CD14-positive monocyte (primary cell): Measurements from ENCODE around the gene SMAD1. TPM values are rescaled to one million over a fixed set of nuclear protein-coding genes. Genes with fewer than 3 reads are reported as not detected.
"Not testable (repeated sequence)": the region's sequence is repeated elsewhere in the genome, so short reads cannot be mapped to it uniquely, and the experiment has no call there.

ENCODE experiments used
- DNase-seq, 3 donors: peaks; one replicate each; pipeline ENCODE4 v3.0.0-alpha.2; 2011 to 2022
- H2AFZ ChIP-seq: 2 replicates; pipeline ENCODE4 v1.6.0; 2012; ENCODE audit warnings: mild to moderate bottlenecking, low read depth, low read length, inconsistent platforms; ENCODE audit not compliant: insufficient read depth, poor library complexity, severe bottlenecking
- H3K27ac ChIP-seq, 2 donors: 1 replicate in 1 of 2; 2 replicates in 1 of 2; pipeline ENCODE4 v1.5.1; 2012 to 2013; ENCODE audit warnings: low read length in 2 of 2, control low read depth in 1 of 2, inconsistent platforms in 1 of 2, low read depth in 1 of 2, mild to moderate bottlenecking in 1 of 2
- H3K27me3 ChIP-seq, 2 donors: one replicate each; pipeline versions ENCODE4 v1.6.0 to v1.6.1; 2011 to 2013; ENCODE audit warnings: low read length in 2 of 2; ENCODE audit not compliant: control insufficient read depth in 2 of 2, insufficient read depth in 2 of 2
- H3K36me3 ChIP-seq, 2 donors: replicated peaks in 1 of 2; 1 replicate in 1 of 2; 2 replicates in 1 of 2; pipeline versions ENCODE4 v1.5.1 to v1.6.1; 2012 to 2013; ENCODE audit warnings: low read length in 2 of 2, control low read depth in 1 of 2, inconsistent platforms in 1 of 2, mild to moderate bottlenecking in 1 of 2; ENCODE audit not compliant: insufficient read depth in 2 of 2, control insufficient read depth in 1 of 2
- H3K4me1 ChIP-seq, 2 donors: 1 replicate in 1 of 2; 2 replicates in 1 of 2; pipeline versions ENCODE4 v1.5.1 to v1.6.1; 2012 to 2013; ENCODE audit warnings: low read length in 2 of 2, control low read depth in 1 of 2, inconsistent platforms in 1 of 2, mild to moderate bottlenecking in 1 of 2, moderate library complexity in 1 of 2; ENCODE audit not compliant: insufficient read depth in 2 of 2, control insufficient read depth in 1 of 2
- H3K4me2 ChIP-seq: replicated peaks from 2 replicates; pipeline ENCODE3; 2012; ENCODE audit warnings: low read length, moderate library complexity, mild to moderate bottlenecking; ENCODE audit not compliant: poor library complexity, severe bottlenecking; ENCODE audit errors: extremely low read depth
- H3K4me3 ChIP-seq, 3 experiments: fragments of 200-600 bp in 1 of 3; sonication (generic) in 1 of 3; replicated peaks in 1 of 3; 1 replicate in 2 of 3; 2 replicates in 1 of 3; pipeline ENCODE4 v1.5.1; 2011 to 2013; ENCODE audit warnings: low read length in 3 of 3, mild to moderate bottlenecking in 3 of 3, control low read depth in 2 of 3, low read depth in 2 of 3, inconsistent platforms in 1 of 3, moderate library complexity in 1 of 3
- H3K79me2 ChIP-seq: 2 replicates; pipeline ENCODE4 v1.6.0; 2012; ENCODE audit warnings: mild to moderate bottlenecking, control low read depth, inconsistent platforms, low read length, moderate library complexity; ENCODE audit not compliant: insufficient read depth
- H3K9ac ChIP-seq: 2 replicates; pipeline ENCODE4 v1.6.0; 2017; ENCODE audit warnings: low read length, mild to moderate bottlenecking; ENCODE audit not compliant: insufficient read depth, poor library complexity, severe bottlenecking
- H3K9me3 ChIP-seq, 2 donors: replicated peaks in 1 of 2; 1 replicate in 1 of 2; 2 replicates in 1 of 2; pipeline versions ENCODE4 v1.5.1 to v1.6.1; 2012 to 2013; ENCODE audit warnings: low read length in 2 of 2, control low read depth in 1 of 2; ENCODE audit not compliant: control insufficient read depth in 1 of 2, insufficient read depth in 1 of 2
- H4K20me1 ChIP-seq: 2 replicates; pipeline ENCODE4 v1.6.0; 2012; ENCODE audit warnings: mild to moderate bottlenecking, low read length, control low read depth, moderate library complexity; ENCODE audit not compliant: insufficient read depth
- H3K27ac Mint-ChIP-seq, 7 donors: one replicate each; pipeline ENCODE4 v1.8.0; 2020; ENCODE audit warnings: mild to moderate bottlenecking in 7 of 7, mixed read lengths in 7 of 7, moderate library complexity in 6 of 7, inconsistent platforms in 2 of 7
- H3K27me3 Mint-ChIP-seq, 3 donors: one replicate each; pipeline ENCODE4 v1.8.0; 2021 to 2022; ENCODE audit warnings: low read depth in 3 of 3, mild to moderate bottlenecking in 3 of 3, mixed read lengths in 3 of 3, moderate library complexity in 3 of 3, inconsistent platforms in 1 of 3
- H3K36me3 Mint-ChIP-seq, 2 donors: one replicate each; pipeline ENCODE4 v1.8.0; 2020; ENCODE audit warnings: mixed read lengths in 2 of 2, inconsistent platforms in 1 of 2, mild to moderate bottlenecking in 1 of 2
- H3K4me1 Mint-ChIP-seq: one replicate; pipeline ENCODE4 v1.8.0; 2020; ENCODE audit warnings: mild to moderate bottlenecking, mixed read lengths
- H3K4me3 Mint-ChIP-seq, 2 donors: one replicate each; pipeline ENCODE4 v1.8.0; 2020; ENCODE audit warnings: mild to moderate bottlenecking in 2 of 2, mixed read lengths in 2 of 2, moderate library complexity in 1 of 2
- H3K9me3 Mint-ChIP-seq, 7 donors: one replicate each; pipeline ENCODE4 v1.8.0; 2020 to 2022; ENCODE audit warnings: mixed read lengths in 7 of 7, mild to moderate bottlenecking in 6 of 7, moderate library complexity in 6 of 7, inconsistent platforms in 2 of 7
- CTCF ChIP-seq: fragments of 200-600 bp; IDR thresholded peaks from one replicate; pipeline ENCODE4 v1.8.0; 2022; ENCODE audit warnings: antibody characterized with exemption, mild to moderate bottlenecking
- WGBS: methylation state at CpG from one replicate; pipeline ENCODE4 v1.1.5; 2013; ENCODE audit warnings: missing lambda C conversion rate; ENCODE audit not compliant: insufficient coverage; 5-methylcytosine and 5-hydroxymethylcytosine counted together
- intact Hi-C, 2 donors: fragments of 100-400 bp; cut with micrococcal nuclease; formaldehyde crosslinking; loops; one replicate each; pipeline versions ENCODE4 v1.15.0 to v1.15.1; 2023
- polyA plus RNA-seq, 3 donors: library from polyadenylated mRNA; depleted of rRNA in 1 of 3; unstranded in 2 of 3; stranded (reverse) in 1 of 3; fragments of 300-500 nt in 2 of 3; fragments of >200 nt in 1 of 3; fragmentation: Illumina TruSeq in 2 of 3; gene quantifications; 1 replicate in 2 of 3; 2 replicates in 1 of 3; pipeline ENCODE4 v1.2.3, GENCODE V29; 2012 to 2021

Gene SMAD1
- polyA plus RNA-seq, 3 donors: 8.2 to 14.4 (median 8.7) TPM

DNA sequence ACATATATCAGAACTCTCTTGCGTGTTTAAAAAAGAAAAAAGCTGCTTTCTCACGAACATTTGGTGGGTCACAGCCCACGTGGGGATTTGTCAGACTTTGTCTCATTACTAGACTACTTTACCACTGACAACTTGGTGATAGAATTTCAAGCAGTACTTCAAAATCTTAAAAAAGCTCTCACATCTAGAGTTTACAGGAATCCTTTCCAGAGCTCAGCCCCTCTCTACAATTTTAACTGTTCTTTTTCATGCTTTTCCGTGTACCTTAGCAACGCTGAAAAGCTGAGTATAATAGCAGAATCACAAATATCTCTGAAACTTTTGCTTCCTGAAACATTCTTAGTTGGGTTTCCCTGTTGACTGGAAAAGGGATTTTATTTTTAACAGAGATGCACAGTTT lies 50.2 kb downstream of the SMAD1 start:
- Histone ChIP-seq H4K20me1 (no peaks in the 10 kb centered on the region), H3K27me3 (no peaks in the 10 kb centered on the region), H3K9me3 (no peaks in the 10 kb centered on the region), H3K27ac (no peak overlapping the region), H3K4me3 (no peak overlapping the region), H3K79me2 (no peaks in the 10 kb centered on the region), H3K4me1 (no peaks in the 10 kb centered on the region), H2AFZ (no peak overlapping the region), H3K9ac (no peak overlapping the region), H3K4me2 (no peak overlapping the region), H3K36me3 (no peaks in the 10 kb centered on the region)
- Mint-ChIP-seq H3K27ac (peak overlapping the region in 1 of 7 donors; percentile 36), H3K4me3 (no peak overlapping the region), H3K36me3 (peaks cover 2 to 6% of the 10 kb centered on the region in 2 donors), H3K27me3 (no peaks in the 10 kb centered on the region), H3K9me3 (no peaks in the 10 kb centered on the region), H3K4me1 (no peaks in the 10 kb centered on the region)
- DNase-seq: no peak
- no peak for TF ChIP-seq CTCF
- 100% methylated on average over 3 of the region's 5 CpGs for WGBS
- intact Hi-C loops: no loop called here

DNA sequence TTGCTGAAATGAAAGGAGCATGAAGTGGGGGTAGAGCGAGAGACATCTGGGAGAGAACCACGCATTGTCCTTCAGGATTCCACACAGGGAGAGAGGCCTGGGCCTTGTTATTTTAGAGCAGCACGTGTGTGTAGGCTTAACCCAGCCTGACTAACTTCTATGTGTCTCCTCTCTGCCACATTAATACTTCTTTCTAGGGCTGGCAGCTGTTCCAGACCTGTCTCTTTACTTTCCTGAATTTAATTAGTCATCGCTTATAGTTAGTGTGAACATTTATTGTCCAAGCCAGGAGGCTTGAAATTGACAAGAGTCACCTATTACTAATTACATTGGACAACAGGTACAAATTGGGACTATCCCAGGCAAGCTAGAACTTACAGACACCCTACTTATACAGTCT lies 51.3 kb downstream of the SMAD1 start:
- Mint-ChIP-seq H3K27ac (peak overlapping the region in 1 of 7 donors; percentile 20), H3K27me3 (no peaks in the 10 kb centered on the region), H3K9me3 (no peaks in the 10 kb centered on the region), H3K4me3 (no peak overlapping the region), H3K4me1 (no peaks in the 10 kb centered on the region), H3K36me3 (peaks cover under 1 to 2% of the 10 kb centered on the region in 2 donors)
- Histone ChIP-seq H4K20me1 (no peaks in the 10 kb centered on the region), H3K9ac (no peak overlapping the region), H3K36me3 (no peaks in the 10 kb centered on the region), H3K4me3 (no peak overlapping the region), H3K27me3 (no peaks in the 10 kb centered on the region), H3K4me1 (no peaks in the 10 kb centered on the region), H3K27ac (no peak overlapping the region), H3K79me2 (no peaks in the 10 kb centered on the region), H3K4me2 (no peak overlapping the region), H2AFZ (no peak overlapping the region), H3K9me3 (no peaks in the 10 kb centered on the region)
- no peak for TF ChIP-seq CTCF
- intact Hi-C loops: no loop called here
- DNase-seq: no peak
- WGBS: no CpG with 5 or more reads among the region's 4 CpGs

DNA sequence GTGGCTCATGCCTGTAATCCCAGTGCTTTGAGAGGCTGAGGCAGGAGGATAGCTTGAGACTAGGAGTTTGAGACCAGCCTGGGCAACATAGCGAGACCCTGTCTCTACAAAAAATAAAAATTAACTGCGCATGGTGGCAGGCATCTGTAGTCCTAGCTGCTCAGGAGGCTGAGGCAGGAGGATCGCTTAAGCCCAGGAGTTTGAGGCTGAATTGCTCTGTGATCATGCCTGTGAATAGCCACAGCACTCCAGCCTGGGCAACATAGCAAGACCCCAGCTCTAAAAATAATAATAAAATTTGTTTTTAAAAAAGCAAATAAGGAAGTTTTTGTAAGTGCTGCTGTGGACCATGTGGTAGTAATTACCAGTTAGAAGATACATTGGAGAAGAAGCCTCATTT lies 51.8 kb downstream of the SMAD1 start:
- H3K9ac ChIP-seq, H3K9me3 ChIP-seq, H4K20me1 ChIP-seq, H3K79me2 ChIP-seq, H3K36me3 ChIP-seq, H2AFZ ChIP-seq, DNase-seq, H3K27ac ChIP-seq, H3K27me3 ChIP-seq, H3K27ac Mint-ChIP-seq, H3K4me3 ChIP-seq, H3K36me3 Mint-ChIP-seq, H3K4me1 Mint-ChIP-seq, H3K27me3 Mint-ChIP-seq, H3K4me3 Mint-ChIP-seq, intact Hi-C loops, H3K4me2 ChIP-seq, H3K4me1 ChIP-seq, H3K9me3 Mint-ChIP-seq: not testable (repeated sequence)
- 94% methylated on average over 2 of the region's 3 CpGs for WGBS
